Fibroblast of mammary gland (primary cell): ENCODE measurements around the gene USP9X.
"Not testable (repeated sequence)": the region's sequence is repeated elsewhere in the genome, so short reads cannot be mapped to it uniquely, and the experiment has no call there.

Source experiments
- DNase-seq: peaks from one replicate; pipeline ENCODE4 v3.0.0-alpha.2; 2010; ENCODE audit warnings: low read depth
- H3K4me3 ChIP-seq: 2 replicates; pipeline ENCODE4 v1.5.1; 2011; ENCODE audit warnings: low read depth, mild to moderate bottlenecking, low read length, moderate library complexity; ENCODE audit not compliant: control insufficient read depth
- TF ChIP-seq, protein P1 (sequence below): conservative IDR thresholded peaks from 2 replicates; pipeline ENCODE4 v1.5.1; 2011; ENCODE audit warnings: low read depth, low read length, inconsistent platforms; ENCODE audit not compliant: control insufficient read depth, insufficient read depth

Gene USP9X

DNA sequence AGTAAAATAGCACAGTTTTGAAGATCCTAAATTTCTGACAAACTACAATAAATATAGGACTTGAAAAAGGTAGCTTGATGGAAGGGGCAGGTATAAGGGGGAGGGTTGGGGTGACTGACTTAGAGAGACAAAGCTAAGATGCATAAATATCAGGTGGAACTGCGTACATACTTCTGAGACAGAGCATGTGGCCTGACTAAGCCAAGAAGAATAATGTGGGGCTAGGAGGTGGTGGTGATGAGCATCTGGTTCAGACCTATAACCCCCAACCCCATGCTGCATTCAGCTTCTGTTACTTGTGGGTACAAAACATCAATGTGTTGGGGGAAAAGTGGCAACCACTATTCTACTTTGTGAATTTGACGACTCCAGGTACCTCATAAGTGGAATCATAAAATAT, 19.8 kb downstream of the USP9X start:
- TF ChIP-seq, protein P1, sequence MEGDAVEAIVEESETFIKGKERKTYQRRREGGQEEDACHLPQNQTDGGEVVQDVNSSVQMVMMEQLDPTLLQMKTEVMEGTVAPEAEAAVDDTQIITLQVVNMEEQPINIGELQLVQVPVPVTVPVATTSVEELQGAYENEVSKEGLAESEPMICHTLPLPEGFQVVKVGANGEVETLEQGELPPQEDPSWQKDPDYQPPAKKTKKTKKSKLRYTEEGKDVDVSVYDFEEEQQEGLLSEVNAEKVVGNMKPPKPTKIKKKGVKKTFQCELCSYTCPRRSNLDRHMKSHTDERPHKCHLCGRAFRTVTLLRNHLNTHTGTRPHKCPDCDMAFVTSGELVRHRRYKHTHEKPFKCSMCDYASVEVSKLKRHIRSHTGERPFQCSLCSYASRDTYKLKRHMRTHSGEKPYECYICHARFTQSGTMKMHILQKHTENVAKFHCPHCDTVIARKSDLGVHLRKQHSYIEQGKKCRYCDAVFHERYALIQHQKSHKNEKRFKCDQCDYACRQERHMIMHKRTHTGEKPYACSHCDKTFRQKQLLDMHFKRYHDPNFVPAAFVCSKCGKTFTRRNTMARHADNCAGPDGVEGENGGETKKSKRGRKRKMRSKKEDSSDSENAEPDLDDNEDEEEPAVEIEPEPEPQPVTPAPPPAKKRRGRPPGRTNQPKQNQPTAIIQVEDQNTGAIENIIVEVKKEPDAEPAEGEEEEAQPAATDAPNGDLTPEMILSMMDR = no peak
- no peak overlapping the region for H3K4me3 ChIP-seq
- no peak for DNase-seq

- not testable (repeated sequence) for DNase-seq, H3K4me3 ChIP-seq
These were observed 21.0 kb downstream of the USP9X start for GRCh38 chrX:41106257-41106656.

- TF ChIP-seq, protein P1 = no peak
- peak; percentile 39 for DNase-seq
- no peak overlapping the region for H3K4me3 ChIP-seq
These were observed 22.8 kb downstream of the USP9X start for GRCh38 chrX:41108007-41108406.

DNA sequence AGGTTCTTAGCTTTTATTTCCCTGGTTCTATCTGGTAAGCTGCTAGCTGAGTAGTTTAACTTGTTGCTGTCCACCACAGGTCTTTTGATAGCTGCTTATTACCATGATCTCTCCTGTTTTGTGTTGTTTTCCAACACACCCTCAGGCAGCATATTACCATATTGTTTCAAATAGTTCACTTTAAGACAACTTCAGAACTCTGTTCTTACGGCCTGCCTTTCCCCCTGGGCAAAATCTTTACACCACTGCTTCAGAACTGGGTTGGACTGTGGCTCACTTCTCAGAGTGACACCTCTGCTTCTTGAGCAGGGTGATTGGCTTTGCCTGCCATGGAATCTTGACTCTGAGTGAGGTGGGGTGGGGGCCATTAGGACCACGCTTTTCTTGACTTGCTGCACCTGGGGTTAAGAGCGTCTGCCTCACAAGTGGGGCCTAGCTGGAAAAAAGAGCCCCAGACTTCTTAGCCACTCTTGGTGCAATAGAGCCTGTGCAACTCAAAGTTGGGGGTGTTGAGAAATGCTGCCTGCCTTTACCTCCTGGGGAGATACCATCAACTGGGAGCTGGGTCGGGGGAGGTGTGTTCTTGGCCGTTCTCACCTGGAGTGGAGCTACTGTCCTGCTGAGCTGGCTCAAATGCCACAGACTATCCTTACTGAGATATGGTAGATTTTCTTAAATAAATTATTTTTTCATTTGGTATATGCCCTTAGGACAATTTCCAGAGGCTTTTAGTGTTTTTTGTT, 23.4 kb downstream of the USP9X start:
- no peak overlapping the region for H3K4me3 ChIP-seq
- DNase-seq = no peak
- TF ChIP-seq, protein P1 = no peak

- no peak for DNase-seq
- TF ChIP-seq, protein P1 = no peak
- no peak overlapping the region for H3K4me3 ChIP-seq
These were observed 25.8 kb downstream of the USP9X start for GRCh38 chrX:41110801-41111625.

DNA sequence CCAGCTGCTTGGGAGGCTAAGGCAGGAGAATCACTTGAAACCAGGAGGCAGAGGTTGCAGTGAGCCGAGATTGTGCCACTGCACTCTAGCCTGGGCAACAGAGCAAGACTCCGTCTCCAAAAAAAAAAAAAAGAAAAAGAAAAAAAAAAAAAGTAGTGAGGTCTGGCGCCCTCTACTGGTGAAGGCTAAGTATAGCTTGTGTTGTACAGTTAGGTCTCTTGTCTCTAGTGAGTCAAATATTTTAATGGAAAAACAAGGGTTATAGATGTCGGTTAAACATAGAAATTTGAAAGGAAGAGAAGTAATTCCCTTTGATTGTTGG, 29.8 kb downstream of the USP9X start:
- DNase-seq = peak; percentile 55
- H3K4me3 ChIP-seq = not testable (repeated sequence)
- TF ChIP-seq, protein P1 = peak; percentile 72

GRCh38 chrX:41116948-41117347, 31.7 kb downstream of the USP9X start:
- H3K4me3 ChIP-seq = no peak overlapping the region
- TF ChIP-seq, protein P1 = no peak
- DNase-seq = no peak
